Body of pancreas (tissue), 4 donors: ENCODE results near the gene OAS1.

Experiments
- POLR2A ChIP-seq, 3 donors: fragments of 450-650 bp; IDR thresholded peaks; one replicate each; pipeline ENCODE4 v1.6.1; 2016; ENCODE audit warnings: antibody characterized with exemption in 3 of 3, mild to moderate bottlenecking in 2 of 3
- TF ChIP-seq, protein P1 (sequence below), 7 experiments: fragments of 450-650 bp in 4 of 7; fragments of 200-600 bp in 3 of 7; sonication (generic) in 3 of 7; IDR thresholded peaks; one replicate each; pipeline ENCODE4 v1.5.1; 2016 to 2019; ENCODE audit warnings: antibody characterized with exemption in 7 of 7

DNA sequence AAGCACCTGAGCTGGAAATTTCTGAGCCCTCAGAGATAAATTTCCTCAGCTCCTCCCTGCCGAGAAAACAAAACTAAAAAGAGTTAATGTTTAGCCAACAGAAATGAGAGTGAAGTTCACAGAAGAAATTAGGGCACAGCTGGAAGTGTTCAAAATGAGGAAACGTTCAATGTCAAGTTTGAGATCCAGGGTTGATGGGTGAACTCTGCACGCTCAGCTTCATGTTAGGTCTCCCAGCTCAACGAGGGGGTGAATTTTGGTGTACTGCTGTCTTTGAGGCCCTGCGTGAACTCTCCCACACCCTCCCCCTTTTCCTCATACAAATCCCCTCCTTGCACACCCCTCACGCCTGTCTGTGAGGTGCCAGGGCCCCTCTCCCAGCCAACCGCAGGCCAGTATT lies 18.2 kb downstream of the OAS1 start:
- TF ChIP-seq, protein P1, sequence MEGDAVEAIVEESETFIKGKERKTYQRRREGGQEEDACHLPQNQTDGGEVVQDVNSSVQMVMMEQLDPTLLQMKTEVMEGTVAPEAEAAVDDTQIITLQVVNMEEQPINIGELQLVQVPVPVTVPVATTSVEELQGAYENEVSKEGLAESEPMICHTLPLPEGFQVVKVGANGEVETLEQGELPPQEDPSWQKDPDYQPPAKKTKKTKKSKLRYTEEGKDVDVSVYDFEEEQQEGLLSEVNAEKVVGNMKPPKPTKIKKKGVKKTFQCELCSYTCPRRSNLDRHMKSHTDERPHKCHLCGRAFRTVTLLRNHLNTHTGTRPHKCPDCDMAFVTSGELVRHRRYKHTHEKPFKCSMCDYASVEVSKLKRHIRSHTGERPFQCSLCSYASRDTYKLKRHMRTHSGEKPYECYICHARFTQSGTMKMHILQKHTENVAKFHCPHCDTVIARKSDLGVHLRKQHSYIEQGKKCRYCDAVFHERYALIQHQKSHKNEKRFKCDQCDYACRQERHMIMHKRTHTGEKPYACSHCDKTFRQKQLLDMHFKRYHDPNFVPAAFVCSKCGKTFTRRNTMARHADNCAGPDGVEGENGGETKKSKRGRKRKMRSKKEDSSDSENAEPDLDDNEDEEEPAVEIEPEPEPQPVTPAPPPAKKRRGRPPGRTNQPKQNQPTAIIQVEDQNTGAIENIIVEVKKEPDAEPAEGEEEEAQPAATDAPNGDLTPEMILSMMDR (IDR thresholded peaks at IDR 0.05), result no peak
- TF ChIP-seq POLR2A (IDR thresholded peaks at IDR 0.05), result no peak
